ENCODE data around the gene BACH1. TPM values are rescaled to one million over a fixed set of nuclear protein-coding genes. Genes with fewer than 3 reads are reported as not detected.
"Not testable (repeated sequence)": the region's sequence is repeated elsewhere in the genome, so short reads cannot be mapped to it uniquely, and the experiment has no call there.

The BACH1 gene
- 10 to 100 TPM; 41.5 to 47.3 (median 42.8) TPM for polyA plus RNA-seq (ENCODE audit: insufficient read length in 3 of 3)
- long read RNA-seq, donor 1, partial matches to known transcripts, result 0 of 1 reads
- long read RNA-seq, donor 1, other reads (novel, unspliced or antisense), result 0 of 1 reads
- long read RNA-seq, donor 2, full-length matches to known transcripts, result 5 of 5 reads
- long read RNA-seq, donor 2, partial matches to known transcripts, result 0 of 5 reads
- long read RNA-seq, donor 2, other reads (novel, unspliced or antisense), result 0 of 5 reads
- long read RNA-seq, donor 3, full-length matches to known transcripts, result 5 of 16 reads
- long read RNA-seq, donor 3, partial matches to known transcripts, result 11 of 16 reads
- long read RNA-seq, donor 3, other reads (novel, unspliced or antisense), result 0 of 16 reads
- long read RNA-seq, donor 4, full-length matches to known transcripts, result 3 of 3 reads
- long read RNA-seq, donor 4, partial matches to known transcripts, result 0 of 3 reads
- long read RNA-seq, donor 4, other reads (novel, unspliced or antisense), result 0 of 3 reads
- long read RNA-seq, donor 5, full-length matches to known transcripts, result 8 of 15 reads
- long read RNA-seq, donor 5, partial matches to known transcripts, result 7 of 15 reads
- long read RNA-seq, donor 5, other reads (novel, unspliced or antisense), result 0 of 15 reads
- long read RNA-seq, donor 6, full-length matches to known transcripts, result 4 of 4 reads
- long read RNA-seq, donor 6, partial matches to known transcripts, result 0 of 4 reads
- long read RNA-seq, donor 6, other reads (novel, unspliced or antisense), result 0 of 4 reads
- long read RNA-seq, donor 7, full-length matches to known transcripts, result 3 of 10 reads
- long read RNA-seq, donor 7, partial matches to known transcripts, result 7 of 10 reads
- long read RNA-seq, donor 7, other reads (novel, unspliced or antisense), result 0 of 10 reads
- long read RNA-seq, donor 8, full-length matches to known transcripts, result 3 of 13 reads
- long read RNA-seq, donor 8, partial matches to known transcripts, result 10 of 13 reads
- long read RNA-seq, donor 8, other reads (novel, unspliced or antisense), result 0 of 13 reads
- long read RNA-seq, donor 9, full-length matches to known transcripts, result 5 of 5 reads
- long read RNA-seq, donor 9, partial matches to known transcripts, result 0 of 5 reads
- long read RNA-seq, donor 9, other reads (novel, unspliced or antisense), result 0 of 5 reads
- long read RNA-seq, donor 10, full-length matches to known transcripts, result 5 of 10 reads
- long read RNA-seq, donor 10, partial matches to known transcripts, result 5 of 10 reads
- long read RNA-seq, donor 10, other reads (novel, unspliced or antisense), result 0 of 10 reads
- long read RNA-seq, donor 11, full-length matches to known transcripts, result 2 of 2 reads
- long read RNA-seq, donor 11, partial matches to known transcripts, result 0 of 2 reads
- long read RNA-seq, donor 11, other reads (novel, unspliced or antisense), result 0 of 2 reads
- long read RNA-seq, donor 12, result 0 reads
- long read RNA-seq, donor 13, full-length matches to known transcripts, result 10 of 25 reads
- long read RNA-seq, donor 13, partial matches to known transcripts, result 15 of 25 reads
- long read RNA-seq, donor 13, other reads (novel, unspliced or antisense), result 0 of 25 reads
- long read RNA-seq, donor 14, full-length matches to known transcripts, result 2 of 2 reads
- long read RNA-seq, donor 14, partial matches to known transcripts, result 0 of 2 reads
- long read RNA-seq, donor 14, other reads (novel, unspliced or antisense), result 0 of 2 reads
- long read RNA-seq, donor 15, full-length matches to known transcripts, result 4 of 4 reads
- long read RNA-seq, donor 15, partial matches to known transcripts, result 0 of 4 reads
- long read RNA-seq, donor 15, other reads (novel, unspliced or antisense), result 0 of 4 reads
- long read RNA-seq, donor 16, full-length matches to known transcripts, result 12 of 27 reads
- long read RNA-seq, donor 16, partial matches to known transcripts, result 15 of 27 reads
- long read RNA-seq, donor 16, other reads (novel, unspliced or antisense), result 0 of 27 reads

DNA sequence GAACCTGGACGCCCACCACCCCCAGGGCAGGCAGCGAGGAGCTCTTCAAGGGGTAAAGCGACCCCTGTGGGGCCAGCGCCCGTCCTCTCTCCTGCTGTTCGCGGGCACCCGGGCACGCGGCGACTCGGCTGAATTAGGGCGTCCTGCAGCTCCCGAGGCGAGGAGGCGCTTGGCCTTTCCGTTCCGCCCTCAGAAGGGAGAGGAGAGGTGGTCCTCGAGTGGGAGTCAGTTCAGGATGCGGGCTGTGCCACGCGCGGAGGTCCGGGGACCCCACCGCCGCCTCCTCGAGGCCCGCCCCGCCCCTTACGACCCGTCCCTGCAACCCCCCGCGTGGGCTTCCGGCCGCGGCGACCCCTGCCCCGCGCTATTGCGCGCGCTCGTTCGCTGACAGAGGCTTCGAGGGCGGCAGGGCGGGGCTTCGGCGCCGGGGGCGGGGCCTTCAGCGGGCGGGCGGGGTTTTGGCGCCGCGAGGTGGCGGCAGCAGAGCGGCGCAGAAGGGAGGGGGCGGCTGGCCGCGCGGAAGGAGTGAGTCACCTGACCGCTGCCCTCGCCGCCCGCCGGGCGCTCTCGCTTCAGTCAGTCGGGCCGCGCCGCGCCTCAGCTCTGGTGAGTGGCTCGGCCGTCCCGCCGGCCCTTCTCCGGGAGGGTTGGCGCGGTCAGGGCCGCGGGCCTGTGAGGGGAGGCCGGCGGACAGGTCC is at the start of gene BACH1:
BACH1 (plus strand) TSS at position 575 of the 698 bp plus-strand sequence. CDS start 22,359 bp downstream, outside the sequence.
- DNase-seq (ENCODE audit: extremely low read depth in 1 of 11, low read depth in 9 of 11, low spot score in 4 of 11), result peak; percentile 63 to 88 (median 82)

DNA sequence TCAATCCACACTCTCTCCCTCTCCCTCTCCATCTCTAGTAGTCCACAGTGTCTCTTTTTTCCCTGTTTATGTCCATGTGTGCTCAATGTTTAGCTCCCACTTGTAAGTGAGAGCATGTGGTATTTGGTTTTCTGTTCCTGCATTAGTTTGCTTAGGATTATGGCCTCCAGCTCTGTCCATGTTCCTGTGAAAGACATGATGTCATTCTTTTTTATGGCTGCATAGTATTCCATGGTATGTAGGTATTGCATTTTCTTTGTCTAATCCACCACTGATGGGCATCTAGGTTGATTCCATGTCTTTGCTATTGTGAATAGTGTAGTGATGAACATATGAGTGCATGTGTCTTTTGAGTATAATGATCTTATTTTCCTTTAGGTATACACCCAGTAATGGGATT is 49.4 kb upstream of the BACH1 start:
- DNase-seq (ENCODE audit: extremely low read depth in 1 of 11, low read depth in 9 of 11, low spot score in 4 of 11), result not testable (repeated sequence)

DNA sequence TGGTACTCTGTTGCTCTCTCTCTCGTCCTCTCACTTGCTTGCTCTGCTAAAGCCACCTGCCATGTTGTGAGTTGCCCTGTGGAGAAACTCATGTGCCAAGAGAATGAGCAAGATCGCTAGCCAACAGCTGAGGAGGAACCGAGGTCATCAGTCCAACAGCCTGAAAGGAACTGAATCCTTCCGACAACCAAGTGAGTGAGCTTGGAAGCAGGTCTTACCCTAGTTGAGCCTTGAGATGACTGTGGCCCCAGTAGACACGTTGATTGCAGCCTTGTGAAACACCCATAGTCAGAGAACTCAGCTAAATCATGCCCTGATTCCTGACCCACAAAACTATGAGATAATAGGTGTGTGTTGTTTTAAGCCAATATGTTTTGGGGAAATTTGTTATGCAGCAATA is 48.1 kb upstream of the BACH1 start:
- no peak for DNase-seq (ENCODE audit: extremely low read depth in 1 of 11, low read depth in 9 of 11, low spot score in 4 of 11)

DNA sequence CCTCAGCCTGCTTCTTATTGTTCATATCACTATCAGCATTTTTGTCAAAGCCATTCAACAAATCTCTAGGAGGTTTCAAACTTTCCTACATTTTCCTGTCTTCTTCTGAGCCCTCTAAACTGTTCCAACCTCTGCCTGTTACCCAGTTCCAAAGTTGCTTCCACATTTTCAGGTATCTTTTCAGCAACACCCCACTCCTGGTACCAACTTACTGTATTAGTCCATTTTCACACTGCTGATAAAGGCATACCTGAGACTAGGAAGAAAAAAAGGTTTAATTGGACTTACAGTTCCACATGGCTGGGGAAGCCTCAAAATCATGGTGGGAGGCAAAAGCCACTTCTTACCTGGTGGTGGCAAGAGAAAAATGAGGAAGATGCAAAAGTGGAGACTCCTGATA is 44.9 kb upstream of the BACH1 start:
- DNase-seq (ENCODE audit: extremely low read depth in 1 of 11, low read depth in 9 of 11, low spot score in 4 of 11), result not testable (repeated sequence)

DNA sequence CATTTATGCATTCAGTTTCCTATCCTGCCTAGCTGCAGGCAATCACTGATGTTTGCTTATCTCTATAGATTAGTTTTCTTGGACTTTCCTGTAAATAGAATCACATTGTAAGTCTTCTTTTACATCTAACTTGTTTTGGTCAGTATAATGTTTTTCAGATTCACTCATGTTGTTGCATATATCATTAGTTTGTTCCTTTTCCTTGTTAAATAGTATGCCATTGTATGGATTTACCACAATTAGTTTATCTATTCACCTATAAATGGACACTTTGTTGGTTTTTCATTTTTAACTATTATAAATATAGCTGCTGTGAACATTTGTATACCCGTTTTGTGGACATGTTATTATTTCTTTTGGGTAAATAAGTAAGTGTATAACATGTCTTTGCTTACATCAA is 44.2 kb upstream of the BACH1 start:
- no peak for DNase-seq (ENCODE audit: extremely low read depth in 1 of 11, low read depth in 9 of 11, low spot score in 4 of 11)

DNA sequence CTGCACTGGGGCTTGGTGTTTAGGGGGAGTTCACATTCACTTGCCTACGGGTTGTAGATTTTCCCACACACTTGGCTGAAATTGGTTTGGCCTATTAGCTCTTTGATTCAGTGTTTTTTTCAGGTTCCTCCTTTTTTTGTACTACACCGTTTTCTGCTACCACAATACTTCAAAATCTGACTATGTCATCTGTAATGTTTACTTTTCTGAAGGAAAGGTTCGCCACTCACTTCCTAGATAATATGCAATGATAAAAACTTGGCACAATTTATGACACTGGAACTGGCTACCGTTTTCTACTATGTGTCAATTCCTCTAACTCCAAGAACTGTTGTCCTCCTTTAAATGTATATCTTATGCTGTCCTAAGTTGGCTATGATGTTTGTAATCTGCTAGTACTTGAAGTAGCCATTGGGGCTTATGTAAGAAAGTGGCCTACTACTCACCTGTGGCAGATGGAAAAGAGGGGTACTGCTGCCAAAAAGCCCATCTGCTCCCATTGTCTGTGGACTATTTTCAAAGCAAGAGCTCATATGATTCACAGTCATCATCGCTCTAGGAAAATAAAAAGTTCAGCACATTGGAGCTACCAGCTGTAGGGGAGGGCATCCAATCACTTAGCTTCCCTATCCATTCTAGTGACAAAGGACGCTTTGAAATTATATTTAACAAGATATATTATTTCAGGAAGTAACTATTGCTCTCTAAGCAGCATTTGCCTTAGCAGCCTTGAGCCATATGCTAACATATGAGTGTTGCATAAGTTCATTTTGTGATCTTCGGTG is 42.4 kb upstream of the BACH1 start:
- no peak for DNase-seq (ENCODE audit: extremely low read depth in 1 of 11, low read depth in 9 of 11, low spot score in 4 of 11)

DNA sequence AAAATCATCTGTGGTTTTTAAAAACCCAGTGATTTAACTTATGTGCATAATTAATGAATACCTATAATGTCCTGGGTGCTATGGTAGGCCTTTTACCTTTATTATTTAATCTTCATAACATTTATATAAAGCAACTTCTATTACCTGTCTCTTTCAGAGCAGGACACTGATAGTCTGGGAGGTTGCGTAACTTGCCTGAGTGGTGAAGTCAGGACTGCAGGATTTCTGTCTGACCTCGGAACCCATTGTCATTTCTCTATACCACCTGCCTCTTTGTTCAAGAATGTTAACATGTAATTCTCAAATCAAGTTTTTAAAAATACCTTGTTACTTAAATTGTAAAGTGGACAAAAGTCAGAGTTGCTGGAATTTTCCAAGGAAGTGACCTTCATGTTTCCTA is 41.0 kb upstream of the BACH1 start:
- DNase-seq (ENCODE audit: extremely low read depth in 1 of 11, low read depth in 9 of 11, low spot score in 4 of 11), result no peak

DNA sequence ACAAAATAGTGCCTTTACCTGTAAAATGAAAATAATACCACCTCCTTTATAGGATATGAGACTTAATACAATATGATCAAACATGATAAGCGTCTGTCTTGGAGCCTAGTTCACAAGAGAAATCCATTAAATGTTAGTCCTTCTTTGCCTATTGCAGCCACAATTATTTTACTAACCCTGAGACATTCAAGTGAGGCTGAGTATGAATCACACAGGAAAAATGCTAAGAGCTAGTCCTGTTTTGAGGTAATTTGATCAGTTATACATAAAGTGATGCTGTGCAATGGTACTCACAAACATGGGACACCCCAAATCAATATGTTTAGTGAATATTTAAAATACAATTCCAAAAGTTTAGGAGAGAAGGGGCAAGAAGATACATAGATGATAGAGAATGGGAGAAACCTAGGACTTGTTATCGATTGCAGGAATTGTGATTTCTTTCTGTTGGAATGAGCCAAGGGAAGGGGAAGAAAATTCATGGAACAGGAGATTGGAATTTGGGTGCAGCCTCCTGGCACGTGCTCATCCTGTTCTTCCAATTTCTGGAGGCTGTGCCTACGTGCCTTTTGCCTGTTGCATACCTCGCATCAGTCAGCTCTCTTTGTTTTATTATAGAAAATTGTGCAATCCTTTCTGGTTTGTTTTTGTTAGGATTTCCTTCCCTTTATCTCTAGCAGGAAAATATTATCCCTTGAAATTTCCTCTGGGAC is 39.9 kb upstream of the BACH1 start:
- DNase-seq (ENCODE audit: extremely low read depth in 1 of 11, low read depth in 9 of 11, low spot score in 4 of 11), result no peak

DNA sequence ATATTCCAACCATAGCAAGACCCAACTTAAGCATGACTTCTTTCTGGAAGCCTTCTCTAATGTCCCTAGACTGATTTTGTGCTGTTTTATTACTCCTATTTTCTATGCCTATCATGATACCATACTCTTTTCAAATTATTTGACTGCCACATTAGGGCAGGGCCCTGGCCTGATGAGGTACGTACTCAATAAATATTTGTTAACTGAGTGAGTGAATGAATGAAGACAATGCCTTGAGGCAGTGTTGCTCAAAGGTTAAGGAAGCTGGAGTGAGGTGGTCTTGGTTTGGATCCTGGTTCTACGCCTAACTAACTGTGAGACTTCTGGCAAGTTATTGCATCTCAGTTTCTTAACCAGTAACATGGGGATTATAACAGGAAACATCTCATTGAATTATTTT is 38.3 kb upstream of the BACH1 start:
- no peak for DNase-seq (ENCODE audit: extremely low read depth in 1 of 11, low read depth in 9 of 11, low spot score in 4 of 11)

DNA sequence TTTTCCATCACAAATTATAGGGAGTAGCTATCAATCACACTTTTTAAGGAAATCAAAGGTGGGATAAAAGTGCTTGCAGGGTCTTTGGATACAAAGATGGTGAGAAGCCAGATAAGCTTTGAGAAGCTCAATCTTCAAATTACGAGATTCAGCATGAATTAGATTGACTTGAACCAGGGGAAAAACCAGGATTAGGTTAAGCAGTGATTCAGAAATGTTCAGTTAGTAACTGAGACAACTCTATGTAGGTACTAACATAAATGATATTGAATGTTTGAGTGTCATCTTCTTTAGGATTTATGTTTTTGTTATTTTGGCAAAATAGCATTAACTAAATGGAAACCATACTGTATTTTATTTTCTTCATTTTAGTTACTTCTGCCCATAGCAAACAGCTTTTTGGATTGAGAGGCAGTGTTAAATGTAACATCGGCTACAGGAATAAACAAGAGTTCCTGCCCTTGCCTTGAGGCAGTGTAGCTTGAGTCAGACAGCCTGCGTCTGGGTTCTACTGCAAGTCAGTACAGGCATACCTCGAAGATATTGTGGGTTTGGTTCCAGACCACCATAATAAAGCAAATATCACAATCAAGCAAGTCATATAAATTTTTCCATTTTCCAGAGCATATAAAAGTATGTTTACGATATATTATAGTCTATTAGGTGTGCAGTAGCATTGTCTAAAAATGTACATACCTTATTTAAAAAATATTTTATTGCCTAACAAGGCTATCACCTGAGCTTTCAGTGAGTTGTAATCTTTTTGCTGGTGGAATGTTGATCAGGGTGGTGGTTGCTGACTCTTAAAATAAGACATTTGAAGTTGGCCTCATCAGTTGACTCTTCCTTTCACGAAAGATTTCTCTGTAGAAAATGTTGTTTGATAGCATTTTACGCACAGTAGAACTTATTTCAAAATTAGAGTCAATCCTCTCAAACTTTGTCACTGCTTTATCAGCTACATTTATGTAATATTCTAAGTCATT is 36.9 kb upstream of the BACH1 start:
- DNase-seq (ENCODE audit: extremely low read depth in 1 of 11, low read depth in 9 of 11, low spot score in 4 of 11), result no peak

DNA sequence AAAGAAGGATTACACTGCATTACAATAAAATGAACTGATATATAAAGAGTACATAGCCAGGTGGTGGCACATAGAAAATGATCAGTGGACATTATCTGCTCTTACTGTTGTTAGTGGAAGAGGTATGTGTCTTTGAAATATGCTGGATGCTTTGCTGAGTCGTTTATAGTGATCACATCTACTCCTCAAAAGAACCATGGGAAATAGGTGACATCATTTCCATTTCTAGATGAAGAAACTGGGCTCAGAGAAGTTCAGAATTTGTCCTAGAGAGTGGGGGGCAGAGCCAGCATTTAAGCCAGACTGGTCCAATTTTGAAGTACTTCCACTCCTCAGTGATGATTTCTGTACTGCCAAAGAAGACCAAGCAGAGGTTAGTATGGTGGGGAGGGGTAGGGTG is 34.0 kb upstream of the BACH1 start:
- no peak for DNase-seq (ENCODE audit: extremely low read depth in 1 of 11, low read depth in 9 of 11, low spot score in 4 of 11)

DNA sequence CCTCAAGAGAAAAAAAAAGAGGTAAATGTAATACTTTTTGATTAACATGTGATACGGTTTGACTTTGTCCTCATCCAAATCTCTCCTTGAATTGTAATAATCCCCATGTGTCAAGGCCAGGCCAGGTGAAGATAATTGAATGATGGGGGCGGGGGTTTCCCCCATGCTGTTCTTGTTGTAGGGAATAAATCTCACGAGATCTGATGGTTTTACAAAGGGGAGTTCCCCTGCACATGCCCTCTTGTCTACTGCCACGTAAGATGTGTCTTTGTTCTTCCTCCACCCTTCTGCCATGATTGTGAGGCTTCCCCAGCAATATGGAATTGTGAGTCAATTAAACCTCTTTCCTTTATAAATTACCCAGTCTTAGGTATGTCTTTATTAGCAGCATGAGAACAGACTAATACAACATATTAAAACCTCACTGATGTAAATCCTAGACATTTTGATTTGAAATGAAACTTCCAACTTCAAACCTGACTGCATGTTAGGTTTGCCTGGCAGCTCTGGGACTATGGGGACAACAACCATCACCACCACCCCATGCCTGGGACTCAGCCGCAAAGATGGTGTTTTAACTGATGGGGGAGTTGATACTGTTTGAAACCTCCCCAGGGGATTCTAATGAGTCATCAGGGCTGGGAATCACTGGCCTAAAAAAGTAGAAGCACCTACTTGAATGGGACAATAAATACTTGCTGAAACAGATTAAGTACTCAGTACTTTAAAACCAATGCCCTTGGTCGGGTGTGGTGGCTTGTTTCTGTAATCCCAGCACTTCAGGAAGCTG is 32.8 kb upstream of the BACH1 start:
- DNase-seq (ENCODE audit: extremely low read depth in 1 of 11, low read depth in 9 of 11, low spot score in 4 of 11), result no peak

DNA sequence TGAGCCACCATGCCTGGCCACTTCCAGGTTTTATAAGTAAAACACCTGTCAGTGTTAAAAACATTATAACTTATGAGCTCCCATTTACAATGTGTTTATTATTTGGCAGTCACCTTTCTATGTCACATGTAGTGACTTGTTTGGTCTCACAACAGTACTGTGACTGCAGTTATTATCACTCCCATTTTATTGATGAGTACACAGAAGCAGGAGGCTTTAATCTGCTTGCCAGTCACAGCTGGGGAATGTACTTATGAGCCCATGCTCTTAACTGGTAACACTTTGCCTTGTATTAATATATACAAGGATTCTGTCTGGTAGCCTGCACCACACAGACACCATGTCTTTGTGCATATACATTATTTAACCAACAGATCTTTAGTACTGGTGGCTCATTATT is 31.1 kb upstream of the BACH1 start:
- DNase-seq (ENCODE audit: extremely low read depth in 1 of 11, low read depth in 9 of 11, low spot score in 4 of 11), result no peak

DNA sequence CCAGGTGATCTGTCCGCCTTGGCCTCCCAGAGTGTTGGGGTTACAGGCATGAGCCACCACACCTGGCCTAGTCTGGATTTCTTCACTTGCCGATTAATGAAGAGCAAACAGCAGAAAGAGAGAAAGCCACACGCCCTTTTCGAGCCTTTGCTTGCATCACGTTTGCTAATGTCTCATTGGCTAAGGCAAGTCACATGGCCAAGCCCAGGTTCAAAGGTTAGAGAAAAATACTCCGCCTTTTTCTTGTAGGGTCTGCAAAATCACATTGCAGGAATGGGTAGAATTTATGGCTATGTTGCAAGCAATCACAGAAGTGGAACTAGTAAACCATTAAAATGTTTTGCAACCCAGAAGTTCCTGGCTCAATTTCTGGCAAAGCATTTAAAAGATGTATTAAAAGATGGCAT is 26.8 kb upstream of the BACH1 start:
- no peak for DNase-seq (ENCODE audit: extremely low read depth in 1 of 11, low read depth in 9 of 11, low spot score in 4 of 11)
